GM19035 (cell line): Measurements from ENCODE around the gene TMCC1.
A peak's percentile ranks its signal among the peaks of the same experiment; 100 is the strongest.
"Not testable (repeated sequence)": the region's sequence is repeated elsewhere in the genome, so short reads cannot be mapped to it uniquely, and the experiment has no call there.

Experiments used
- ATAC-seq: cut with Tn5 transposase; IDR thresholded peaks from one replicate; pipeline ENCODE4 v1.9.1; 2021; ENCODE audit not compliant: unreplicated experiment

The TMCC1 gene

GRCh38 chr3:129655291-129655700 is 238.2 kb downstream of the TMCC1 start:
- no peak for ATAC-seq

- no peak for ATAC-seq
These were observed 239.4 kb downstream of the TMCC1 start for GRCh38 chr3:129654131-129654530.

- no peak for ATAC-seq
These were observed 240.5 kb downstream of the TMCC1 start for GRCh38 chr3:129653019-129653418.

GRCh38 chr3:129651435-129652202 is 241.9 kb downstream of the TMCC1 start:
- ATAC-seq, result no peak

- ATAC-seq, result no peak
These were observed 243.1 kb downstream of the TMCC1 start for GRCh38 chr3:129650256-129650872.

- no peak for ATAC-seq
These were observed 245.1 kb downstream of the TMCC1 start for GRCh38 chr3:129648391-129648790.

GRCh38 chr3:129645286-129645685 is 248.2 kb downstream of the TMCC1 start:
- ATAC-seq, result no peak

GRCh38 chr3:129644836-129645235 is 248.7 kb downstream of the TMCC1 start:
- no peak for ATAC-seq

GRCh38 chr3:129641567-129642260 is 251.8 kb downstream of the TMCC1 start:
- not testable (repeated sequence) for ATAC-seq

- not testable (repeated sequence) for ATAC-seq
These were observed 252.5 kb downstream of the TMCC1 start for GRCh38 chr3:129640985-129641384.

GRCh38 chr3:129638481-129638880 is 255.0 kb downstream of the TMCC1 start:
- no peak for ATAC-seq

GRCh38 chr3:129636082-129636481 is 257.4 kb downstream of the TMCC1 start:
- ATAC-seq, result no peak

- ATAC-seq, result no peak
These were observed 257.9 kb downstream of the TMCC1 start for GRCh38 chr3:129635656-129636055.

- ATAC-seq, result no peak
These were observed 259.6 kb downstream of the TMCC1 start for GRCh38 chr3:129633751-129634481.

- no peak for ATAC-seq
These were observed 260.5 kb downstream of the TMCC1 start for GRCh38 chr3:129632977-129633376.

GRCh38 chr3:129632556-129632955 is 261.0 kb downstream of the TMCC1 start:
- ATAC-seq, result no peak

- no peak for ATAC-seq
These were observed 261.5 kb downstream of the TMCC1 start for GRCh38 chr3:129632056-129632455.

GRCh38 chr3:129629011-129629410 is 264.5 kb downstream of the TMCC1 start:
- no peak for ATAC-seq

GRCh38 chr3:129628169-129628522 is 265.4 kb downstream of the TMCC1 start:
- ATAC-seq, result no peak

- ATAC-seq, result peak; percentile 46
These were observed 266.0 kb downstream of the TMCC1 start for GRCh38 chr3:129627350-129628168.
